Measurements from ENCODE around the gene DISC1. TPM values are rescaled to one million over a fixed set of nuclear protein-coding genes. Genes with fewer than 3 reads are reported as not detected.

Gene DISC1
- total RNA-seq, 2 experiments from 2014 or later = 3.5 to 5.0 TPM

DNA sequence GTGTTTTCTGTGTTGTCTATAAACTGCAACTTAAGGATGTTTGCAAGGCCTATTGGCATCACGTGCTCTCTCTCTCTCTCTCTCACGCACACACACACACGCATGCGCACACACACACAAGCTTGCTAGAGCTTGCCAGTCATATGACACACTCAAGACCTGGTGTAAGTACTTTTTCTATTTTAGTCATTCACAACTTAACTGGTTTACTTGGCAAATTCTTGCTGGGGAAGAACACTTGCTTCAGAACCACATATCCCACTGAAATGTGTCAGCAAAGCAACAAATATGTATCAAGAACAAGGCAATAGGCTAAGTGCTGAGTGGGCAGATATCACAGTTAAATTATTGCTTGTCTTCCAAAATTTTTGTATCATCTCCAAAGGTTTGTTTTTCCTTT is 107.8 kb downstream of the DISC1 start:
- TF ChIP-seq, protein P1, sequence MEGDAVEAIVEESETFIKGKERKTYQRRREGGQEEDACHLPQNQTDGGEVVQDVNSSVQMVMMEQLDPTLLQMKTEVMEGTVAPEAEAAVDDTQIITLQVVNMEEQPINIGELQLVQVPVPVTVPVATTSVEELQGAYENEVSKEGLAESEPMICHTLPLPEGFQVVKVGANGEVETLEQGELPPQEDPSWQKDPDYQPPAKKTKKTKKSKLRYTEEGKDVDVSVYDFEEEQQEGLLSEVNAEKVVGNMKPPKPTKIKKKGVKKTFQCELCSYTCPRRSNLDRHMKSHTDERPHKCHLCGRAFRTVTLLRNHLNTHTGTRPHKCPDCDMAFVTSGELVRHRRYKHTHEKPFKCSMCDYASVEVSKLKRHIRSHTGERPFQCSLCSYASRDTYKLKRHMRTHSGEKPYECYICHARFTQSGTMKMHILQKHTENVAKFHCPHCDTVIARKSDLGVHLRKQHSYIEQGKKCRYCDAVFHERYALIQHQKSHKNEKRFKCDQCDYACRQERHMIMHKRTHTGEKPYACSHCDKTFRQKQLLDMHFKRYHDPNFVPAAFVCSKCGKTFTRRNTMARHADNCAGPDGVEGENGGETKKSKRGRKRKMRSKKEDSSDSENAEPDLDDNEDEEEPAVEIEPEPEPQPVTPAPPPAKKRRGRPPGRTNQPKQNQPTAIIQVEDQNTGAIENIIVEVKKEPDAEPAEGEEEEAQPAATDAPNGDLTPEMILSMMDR (IDR thresholded peaks at IDR 0.05) = no peak
- ATAC-seq = no peak
- CTCF ChIA-PET = interaction anchor here (3.2 kb wide), 1 partner anchor 22 kb away, joined by 20 read pairs; no protein-coding TSS in a partner anchor
- Mint-ChIP-seq H3K27me3 (no peaks in the 10 kb centered on the region), H3K36me3 (ENCODE audit: low read depth) (peaks cover 7% of the 10 kb centered on the region), H3K4me1 (ENCODE audit: low read depth) (no peaks in the 10 kb centered on the region), H3K27ac (no peak overlapping the region), H3K9me3 (no peaks in the 10 kb centered on the region), H3K4me3 (no peak overlapping the region)
- intact Hi-C loops (cut with micrococcal nuclease) = no loop called here
- DNase-seq = no peak
- POLR2A ChIA-PET = no interaction called here

DNA sequence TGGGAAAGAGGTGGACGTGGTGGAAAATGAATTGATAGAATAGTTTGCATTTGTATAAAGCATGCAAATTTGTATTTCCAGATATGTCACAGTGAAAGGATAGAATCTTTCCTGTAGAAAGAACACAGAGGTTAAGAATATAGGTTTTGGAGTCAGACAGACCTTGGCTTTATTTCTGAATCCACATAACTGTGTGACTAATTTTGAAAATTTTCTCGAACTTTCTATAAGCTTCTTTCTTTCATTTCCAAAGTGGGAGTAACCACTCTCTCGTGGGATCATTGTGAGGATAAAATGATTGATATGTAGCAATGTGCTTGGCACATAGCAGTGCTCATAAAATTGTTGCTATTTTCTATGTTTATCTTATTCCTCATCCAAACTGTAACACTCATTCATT is 108.8 kb downstream of the DISC1 start:
- H3K4me1 Mint-ChIP-seq (ENCODE audit: low read depth) = no peaks in the 10 kb centered on the region
- CTCF ChIA-PET = interaction anchor here (3.2 kb wide), 1 partner anchor 21 kb away, joined by 20 read pairs; no protein-coding TSS in a partner anchor
- ATAC-seq (no peak), DNase-seq (no peak)
- H3K27ac Mint-ChIP-seq = no peak overlapping the region
- no peaks in the 10 kb centered on the region for H3K27me3 Mint-ChIP-seq
- POLR2A ChIA-PET = interaction anchor here (0.6 kb wide), 1 partner anchor 818 kb away, joined by 3 read pairs; no protein-coding TSS in a partner anchor
- TF ChIP-seq, protein P1 (IDR thresholded peaks at IDR 0.05) = no peak
- peaks cover 8% of the 10 kb centered on the region for H3K36me3 Mint-ChIP-seq (ENCODE audit: low read depth)
- H3K9me3 Mint-ChIP-seq = no peaks in the 10 kb centered on the region
- H3K4me3 Mint-ChIP-seq = no peak overlapping the region
- intact Hi-C loops (cut with micrococcal nuclease) = no loop called here

GRCh38 chr1:231735941-231736340 is 109.4 kb downstream of the DISC1 start:
- Mint-ChIP-seq H3K4me3 (no peak overlapping the region), H3K27ac (no peak overlapping the region), H3K9me3 (no peaks in the 10 kb centered on the region), H3K36me3 (ENCODE audit: low read depth) (peaks cover 9% of the 10 kb centered on the region), H3K27me3 (no peaks in the 10 kb centered on the region), H3K4me1 (ENCODE audit: low read depth) (no peaks in the 10 kb centered on the region)
- DNase-seq (no peak), ATAC-seq (no peak)
- POLR2A ChIA-PET = interaction anchor here (0.6 kb wide), 1 partner anchor 818 kb away, joined by 3 read pairs; no protein-coding TSS in a partner anchor
- TF ChIP-seq, protein P1 (IDR thresholded peaks at IDR 0.05) = no peak
- intact Hi-C loops (cut with micrococcal nuclease) = no loop called here
- CTCF ChIA-PET = interaction anchor here (3.2 kb wide), 1 partner anchor 20 kb away, joined by 20 read pairs; no protein-coding TSS in a partner anchor

- ChIA-PET POLR2A (no interaction called here), CTCF (interaction anchor here (3.2 kb wide), 1 partner anchor 20 kb away, joined by 20 read pairs; no protein-coding TSS in a partner anchor)
- Mint-ChIP-seq H3K4me1 (ENCODE audit: low read depth) (no peaks in the 10 kb centered on the region), H3K27me3 (no peaks in the 10 kb centered on the region), H3K27ac (no peak overlapping the region), H3K36me3 (ENCODE audit: low read depth) (peaks cover 10% of the 10 kb centered on the region), H3K4me3 (no peak overlapping the region), H3K9me3 (no peaks in the 10 kb centered on the region)
- DNase-seq (no peak), ATAC-seq (no peak)
- intact Hi-C loops (cut with micrococcal nuclease) = no loop called here
- TF ChIP-seq, protein P1 (IDR thresholded peaks at IDR 0.05) = no peak
These were observed 109.9 kb downstream of the DISC1 start for GRCh38 chr1:231736464-231736863.

DNA sequence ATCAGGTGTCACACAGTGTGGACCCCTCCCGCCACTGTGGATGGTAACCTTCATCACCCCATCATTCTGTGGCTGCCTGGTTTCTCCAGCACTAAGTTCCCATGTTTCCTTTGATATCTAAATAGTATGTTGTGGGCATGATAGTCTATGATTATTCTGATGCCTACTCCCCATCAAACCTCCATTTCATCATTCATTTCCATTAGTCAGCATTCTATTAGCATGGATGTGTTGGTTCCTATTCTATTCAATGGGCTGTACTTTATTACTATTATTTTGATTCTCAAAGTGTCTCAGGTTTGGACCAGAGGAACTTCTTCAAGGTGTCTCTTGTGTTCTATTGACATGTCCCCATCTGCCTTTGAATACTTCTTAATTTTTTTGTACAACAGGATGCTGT is 112.0 kb downstream of the DISC1 start:
- TF ChIP-seq, protein P1 (IDR thresholded peaks at IDR 0.05) = no peak
- intact Hi-C loops (cut with micrococcal nuclease) = no loop called here
- Mint-ChIP-seq H3K9me3 (no peaks in the 10 kb centered on the region), H3K27me3 (no peaks in the 10 kb centered on the region), H3K36me3 (ENCODE audit: low read depth) (peaks cover 10% of the 10 kb centered on the region), H3K27ac (no peak overlapping the region), H3K4me3 (no peak overlapping the region), H3K4me1 (ENCODE audit: low read depth) (no peaks in the 10 kb centered on the region)
- ChIA-PET POLR2A (no interaction called here), CTCF (no interaction called here)
- DNase-seq = no peak
- ATAC-seq = no peak

All from activated CD8-positive, alpha-beta T cell treated with anti-CD3 and anti-CD28 coated beads for 36 hours (primary cell).